HG03103 (cell line): ENCODE results near the gene MARS1.
"Not testable (repeated sequence)": the region's sequence is repeated elsewhere in the genome, so short reads cannot be mapped to it uniquely, and the experiment has no call there.

Source experiments
- ATAC-seq: cut with Tn5 transposase; IDR thresholded peaks from one replicate; pipeline ENCODE4 v1.9.1; 2021; ENCODE audit warnings: low read depth; ENCODE audit not compliant: unreplicated experiment

MARS1 gene

DNA sequence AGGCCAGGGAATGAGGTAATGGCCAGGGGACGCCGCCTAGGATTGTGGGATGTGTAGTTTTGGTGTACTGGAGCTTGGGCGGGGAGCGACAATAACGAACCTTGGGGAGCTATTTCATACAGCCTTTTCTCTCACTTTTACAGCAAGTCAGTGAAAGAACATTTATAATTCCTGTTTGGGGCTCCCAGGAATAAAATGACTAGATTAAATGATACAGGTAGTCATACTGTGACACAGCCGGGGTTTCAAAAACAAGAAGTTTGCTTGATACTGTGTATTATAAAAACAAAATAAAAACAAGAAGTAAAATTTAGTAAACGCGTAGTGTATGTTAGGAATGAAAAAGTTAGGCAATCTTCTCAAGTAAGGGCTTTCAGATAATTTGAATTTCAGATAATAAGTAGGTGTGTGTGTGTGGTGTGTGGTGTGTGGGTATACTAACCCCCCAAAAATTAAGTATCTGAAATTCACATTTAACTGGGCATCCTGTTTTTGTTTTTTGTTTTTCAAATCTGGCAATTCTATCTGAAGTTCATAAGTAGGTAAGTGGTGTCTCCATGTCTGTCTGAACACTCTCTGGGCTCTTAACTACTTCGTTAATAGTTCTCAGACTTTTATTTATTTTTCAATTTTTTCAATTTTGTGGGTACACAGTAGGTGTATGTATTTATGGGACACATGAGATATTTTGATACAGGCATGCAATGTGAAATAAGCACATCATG lies 59.6 kb downstream of the MARS1 start:
- no peak for ATAC-seq

DNA sequence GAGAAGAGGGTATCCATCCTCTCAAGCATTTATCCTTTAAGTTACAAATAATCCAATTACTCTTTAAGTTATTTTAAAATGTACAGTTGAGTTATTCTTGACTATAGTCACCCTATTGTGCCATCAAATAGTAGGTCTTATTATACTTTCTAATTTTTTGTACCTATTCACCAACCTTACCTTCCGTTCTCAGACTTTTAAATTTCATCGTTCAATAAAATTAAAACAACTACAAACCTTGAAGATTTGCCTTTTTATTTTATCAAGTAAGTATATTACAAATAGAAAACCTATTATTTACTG lies 60.1 kb downstream of the MARS1 start:
- no peak for ATAC-seq

DNA sequence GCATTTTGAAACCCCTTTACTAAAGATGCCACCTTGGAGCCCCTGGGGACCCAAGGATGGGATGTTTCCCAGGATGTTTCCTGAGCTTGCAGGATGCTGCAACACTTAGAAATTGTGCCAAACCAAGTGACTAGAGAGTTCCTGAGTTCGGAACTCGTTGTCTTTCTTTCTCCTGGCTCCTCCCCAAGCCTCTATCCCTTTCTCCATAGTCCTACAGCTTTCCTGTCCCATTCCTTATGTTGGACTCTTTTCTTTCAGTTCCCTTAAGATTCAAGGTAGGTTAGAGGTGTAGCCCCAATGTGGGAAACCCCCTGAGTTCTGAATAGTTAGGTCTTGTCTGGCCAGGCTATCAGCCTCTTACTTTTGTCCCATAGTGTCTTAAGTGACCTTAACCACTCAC lies 60.6 kb downstream of the MARS1 start:
- no peak for ATAC-seq

DNA sequence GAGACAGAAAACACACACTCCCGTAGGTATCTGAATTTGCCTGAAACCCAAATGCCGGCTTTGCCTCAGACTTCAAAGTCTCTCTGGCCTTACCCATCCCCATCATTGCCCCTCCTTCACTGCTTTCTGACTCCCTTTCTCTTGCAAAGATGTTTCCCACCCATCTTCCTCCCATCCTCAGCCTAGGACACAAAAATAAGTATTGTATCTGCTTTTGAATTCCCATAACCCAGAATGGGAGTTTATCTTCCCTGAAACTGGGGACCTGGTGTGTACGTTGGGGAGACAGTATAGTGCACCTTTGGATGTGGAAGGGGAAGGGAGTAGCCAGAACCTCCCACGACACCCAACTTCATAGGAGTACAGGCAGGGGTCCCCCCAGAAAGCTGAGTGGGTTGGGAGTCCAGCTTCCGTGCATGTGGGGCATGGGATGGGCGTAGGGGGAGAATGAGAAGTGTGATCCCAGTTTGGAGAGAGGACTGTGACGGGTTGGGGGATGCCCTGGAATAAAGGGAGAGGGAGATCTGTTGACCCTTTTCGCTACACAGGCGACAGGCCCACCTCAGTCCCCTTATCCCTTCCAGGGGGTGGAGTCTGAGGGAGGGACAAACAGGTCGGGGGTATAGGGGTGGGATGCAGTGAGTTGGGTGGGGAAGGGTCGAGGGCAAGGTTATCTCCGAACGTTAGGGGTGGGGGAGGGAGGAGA lies 61.5 kb downstream of the MARS1 start:
- ATAC-seq, result no peak

DNA sequence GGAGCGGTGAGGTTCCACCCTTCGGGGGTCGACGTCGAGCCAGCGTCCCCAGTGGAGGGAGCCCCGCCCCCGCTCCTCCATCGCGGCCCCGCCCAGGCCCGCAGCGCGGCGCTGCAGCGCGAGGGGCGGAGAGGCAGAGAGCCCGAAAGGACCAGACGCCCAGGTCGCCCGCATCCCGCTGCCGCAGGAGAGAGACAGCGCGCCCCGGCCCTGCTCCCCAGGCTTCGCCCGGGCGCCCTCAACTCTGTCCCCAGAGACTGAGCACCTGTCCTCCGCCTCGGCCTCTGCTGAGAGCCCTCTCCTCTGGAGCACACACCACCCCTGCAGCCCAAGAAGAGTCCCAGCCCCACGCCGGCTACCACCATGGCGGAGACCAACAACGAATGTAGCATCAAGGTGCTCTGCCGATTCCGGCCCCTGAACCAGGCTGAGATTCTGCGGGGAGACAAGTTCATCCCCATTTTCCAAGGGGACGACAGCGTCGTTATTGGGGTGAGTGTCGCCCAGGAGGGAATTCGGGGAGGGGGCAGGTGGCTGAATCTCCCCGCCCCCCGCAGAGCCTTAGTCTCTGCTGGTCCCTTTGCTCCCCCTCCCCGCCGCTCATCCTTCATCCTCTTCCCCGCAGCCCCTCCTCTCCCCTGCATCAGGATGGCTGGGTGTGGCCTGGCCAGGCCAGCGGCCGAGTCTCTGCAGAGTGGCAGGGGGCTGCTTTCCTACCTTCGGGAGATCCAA lies 62.2 kb downstream of the MARS1 start, which contains the start of gene KIF5A:
Gene KIF5A (plus strand): TSS at position 136 of the 732 bp plus-strand sequence. CDS start 228 bp downstream, at position 364.
- no peak for ATAC-seq

DNA sequence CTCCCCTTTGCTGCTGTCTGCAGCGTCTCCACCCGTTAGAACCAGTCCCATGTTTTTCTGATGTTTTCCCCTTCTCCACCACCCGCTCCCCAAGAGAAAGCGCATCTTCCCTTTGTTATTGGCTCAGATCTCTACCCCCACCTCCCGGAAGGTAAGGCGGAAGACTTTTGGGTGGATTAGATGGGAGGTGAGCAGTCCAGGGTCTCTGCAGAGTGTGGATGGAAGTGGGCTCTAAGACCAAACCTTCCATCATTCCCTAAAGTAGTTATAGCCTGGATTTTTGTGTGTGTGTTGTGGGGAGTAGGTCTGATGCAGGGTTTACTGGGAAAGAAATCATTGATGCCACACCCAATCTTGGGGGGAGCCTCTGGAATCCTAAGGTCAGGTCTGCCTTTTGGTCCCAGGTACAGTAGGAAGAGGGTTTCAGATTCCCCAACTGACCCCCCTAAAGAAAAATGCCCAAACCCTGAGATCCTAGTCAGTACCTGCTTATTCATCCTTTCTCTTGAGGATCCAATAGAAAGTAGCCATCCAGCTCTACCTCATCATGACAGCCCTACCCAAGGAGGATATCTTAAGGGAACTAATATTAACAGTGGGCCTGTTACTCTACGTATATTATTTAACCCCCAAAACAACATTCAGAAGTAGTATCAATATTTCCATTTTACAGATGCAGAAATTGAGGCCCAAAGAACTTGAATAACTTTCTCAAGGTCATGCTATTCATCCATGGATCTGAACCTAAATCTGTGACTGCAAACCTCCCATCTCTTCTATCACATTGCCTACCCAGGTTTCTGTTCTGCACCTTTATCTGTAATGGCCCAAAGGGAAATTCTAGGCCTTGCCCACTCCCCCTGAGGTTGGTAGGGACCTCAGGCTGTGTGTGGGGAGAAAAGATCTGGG lies 63.0 kb downstream of the MARS1 start:
- ATAC-seq, result no peak

DNA sequence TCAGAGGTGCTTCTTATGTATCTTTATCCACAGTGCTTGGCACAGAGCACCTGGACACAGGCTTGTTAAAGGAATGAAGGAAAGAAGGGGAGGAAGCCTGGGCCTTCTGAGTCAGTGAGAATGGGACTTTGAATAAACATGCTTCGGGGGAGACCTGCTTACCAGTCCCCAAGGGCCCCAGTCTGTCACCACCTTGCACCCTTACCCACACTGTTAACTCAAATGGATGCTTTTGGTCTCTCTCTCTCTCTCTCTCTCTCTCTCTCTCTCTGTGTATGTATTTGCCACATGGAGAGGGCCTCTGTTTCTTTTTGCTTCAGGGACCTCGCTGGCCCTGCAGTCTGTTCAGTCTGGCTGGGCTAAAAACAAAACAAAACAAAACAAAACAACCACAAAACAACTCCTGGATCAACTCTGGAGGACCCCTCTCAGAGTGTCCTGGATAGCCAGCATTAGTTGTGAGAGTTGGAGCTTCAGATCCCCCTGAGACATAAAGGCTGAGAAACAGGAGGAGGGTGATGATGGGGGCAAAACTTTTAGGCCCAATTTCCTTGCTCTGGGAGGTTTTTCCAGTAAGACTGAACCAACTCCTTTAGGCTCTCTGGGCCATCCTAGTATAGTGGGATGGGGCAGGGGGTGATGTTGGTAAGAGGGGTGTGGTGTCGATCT lies 63.9 kb downstream of the MARS1 start:
- ATAC-seq, result no peak

DNA sequence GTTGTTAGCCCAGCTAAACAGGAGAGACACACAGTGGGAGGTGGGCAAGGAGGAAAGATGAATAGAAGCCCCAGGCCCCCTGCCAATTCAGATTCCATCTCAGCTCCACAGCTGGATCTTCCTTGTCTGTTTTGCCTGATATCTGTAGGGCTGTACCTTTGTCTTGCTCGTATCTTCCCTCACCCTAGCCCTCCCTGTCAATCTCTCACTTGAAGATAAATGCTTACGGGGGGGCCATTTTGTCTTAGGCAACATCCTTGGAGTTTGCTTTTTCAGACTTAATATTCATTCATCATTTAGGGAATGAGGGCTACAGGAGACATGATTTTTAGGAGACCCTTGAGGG lies 64.4 kb downstream of the MARS1 start:
- no peak for ATAC-seq

DNA sequence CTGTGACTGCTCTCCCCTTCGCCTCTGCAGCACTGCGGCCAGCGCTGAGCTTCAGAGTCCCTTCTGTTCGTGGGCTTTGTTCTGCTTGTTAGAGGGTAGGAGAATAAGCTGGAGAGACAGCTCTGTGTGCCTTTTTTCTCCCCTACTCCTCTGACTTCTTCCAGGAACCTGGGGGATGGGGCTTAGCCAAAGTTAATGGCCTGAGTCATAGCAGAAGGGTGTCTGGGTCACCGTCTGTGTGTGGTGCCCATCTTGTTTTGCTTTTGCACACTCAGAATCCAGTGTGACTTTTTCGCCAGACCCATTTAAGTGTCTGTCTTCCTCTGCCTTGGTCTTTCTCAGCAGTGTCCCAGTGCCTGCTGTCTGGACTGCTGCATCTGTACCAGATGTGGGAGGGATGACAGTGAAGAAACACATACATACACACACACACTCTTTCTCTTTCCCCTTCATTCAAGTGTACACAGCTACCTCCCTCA lies 65.0 kb downstream of the MARS1 start:
- ATAC-seq, result no peak

DNA sequence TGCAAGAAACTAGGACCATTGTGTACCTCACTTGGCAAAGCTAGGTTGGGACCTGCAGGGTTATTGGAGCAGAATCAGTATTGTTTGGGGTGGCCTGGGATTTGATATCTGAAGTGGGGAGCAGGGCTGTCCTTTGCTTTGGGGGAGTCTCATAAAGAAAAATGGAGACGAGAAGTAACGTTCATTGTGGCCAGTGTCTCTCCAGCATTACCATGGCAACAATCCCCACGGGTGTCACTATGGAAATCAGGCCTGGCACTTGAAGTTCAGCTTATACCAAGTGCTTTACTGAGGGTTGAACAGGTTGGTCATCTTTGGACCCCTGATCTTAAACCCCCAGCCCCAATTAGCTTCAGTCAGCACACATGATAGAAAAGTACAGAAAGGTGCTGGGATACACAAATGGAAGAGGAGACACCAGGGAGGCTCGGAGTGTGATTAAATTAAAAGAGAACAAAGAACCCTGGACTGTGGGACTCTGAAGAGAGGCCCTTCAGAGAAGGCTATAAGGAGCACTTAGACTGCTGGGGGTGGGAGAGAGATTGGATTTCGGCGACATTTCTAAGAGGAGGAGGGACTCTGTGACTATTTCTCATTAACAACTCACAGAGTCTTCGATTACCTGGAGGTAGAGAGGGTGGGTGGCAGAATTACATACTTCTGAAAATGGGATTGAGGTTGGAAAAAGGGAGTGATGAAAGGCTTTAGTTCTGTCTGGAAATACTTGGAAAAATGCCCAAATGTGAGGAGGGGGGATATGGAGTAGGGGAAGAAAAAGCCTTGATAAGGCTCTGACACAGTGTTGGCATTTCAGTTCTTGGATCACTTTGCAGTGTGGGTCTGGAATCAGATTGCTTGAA lies 65.7 kb downstream of the MARS1 start:
- ATAC-seq, result no peak

DNA sequence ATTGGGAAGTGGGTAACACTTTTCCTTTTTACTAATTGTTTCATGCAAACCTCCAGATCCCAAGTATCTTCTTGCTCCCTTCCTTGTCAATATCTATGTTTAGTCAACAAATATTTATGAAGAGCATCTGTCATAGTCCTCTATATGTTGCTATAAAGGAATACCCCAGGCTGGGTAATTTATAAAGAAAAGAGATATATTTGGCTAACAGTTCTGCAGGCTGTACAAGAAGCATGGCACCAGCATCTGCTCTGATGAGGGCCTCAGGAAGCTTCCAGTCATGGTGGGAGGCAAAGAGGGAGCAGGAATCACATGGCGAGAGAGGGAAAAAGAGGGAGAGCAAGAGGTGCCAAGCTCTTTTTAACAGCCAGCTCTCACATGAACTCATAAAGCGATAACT lies 66.6 kb downstream of the MARS1 start:
- no peak for ATAC-seq

DNA sequence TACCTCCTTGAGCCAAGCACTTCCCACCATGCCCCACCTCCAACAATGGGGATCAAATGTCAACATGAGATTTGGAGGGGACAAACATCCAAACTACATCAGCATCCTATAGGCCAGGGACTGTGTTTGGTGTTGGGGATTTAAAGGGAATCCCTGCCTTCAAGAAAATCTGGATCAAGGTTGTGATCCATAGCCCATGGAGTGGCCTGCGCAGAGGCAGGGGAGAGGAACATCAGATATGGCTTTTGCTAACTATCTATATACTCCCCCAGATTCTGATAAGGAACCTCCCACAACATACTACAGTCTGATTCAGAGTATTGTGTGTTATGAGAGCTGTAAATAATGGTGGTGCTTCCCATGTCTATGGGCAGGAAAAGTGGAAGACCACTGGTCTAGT lies 67.0 kb downstream of the MARS1 start:
- ATAC-seq, result no peak

DNA sequence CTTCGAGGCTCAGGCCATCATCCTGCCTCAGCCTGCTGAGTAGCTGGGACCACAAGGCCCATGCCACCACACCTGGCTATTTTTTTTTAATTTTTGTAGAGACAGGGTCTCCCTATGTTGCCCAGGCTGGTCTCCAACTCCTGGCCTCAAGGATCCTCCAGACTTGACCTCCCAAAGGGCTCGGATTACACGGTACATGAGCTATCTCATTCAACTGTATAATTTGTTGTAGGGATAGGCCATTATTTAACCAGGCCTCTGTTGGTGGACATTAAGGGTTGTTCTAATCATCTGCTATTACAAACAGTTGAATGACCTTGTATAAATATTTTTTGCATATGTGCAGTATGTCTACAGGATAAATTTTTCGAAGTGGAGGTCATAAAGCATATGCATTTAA lies 71.0 kb downstream of the MARS1 start:
- no peak for ATAC-seq

DNA sequence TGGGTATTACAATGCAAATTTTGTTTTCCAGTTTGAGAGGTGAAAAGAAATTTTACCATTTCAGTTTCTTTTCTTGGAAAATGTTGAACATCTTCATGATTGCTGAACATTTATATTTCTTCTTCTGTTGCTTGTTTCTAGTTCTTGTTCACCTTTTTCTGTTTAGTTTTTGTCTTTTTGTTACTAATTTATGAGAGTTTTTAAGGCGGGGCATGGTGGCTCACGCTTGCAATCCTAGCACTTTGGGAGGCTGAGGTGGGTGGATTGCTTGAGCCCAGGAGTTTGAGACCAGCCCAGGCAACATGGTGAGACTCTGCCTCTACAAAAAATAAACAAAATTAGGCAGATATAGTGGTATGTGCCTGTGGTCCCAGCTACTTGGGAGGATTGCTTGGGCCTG lies 72.6 kb downstream of the MARS1 start:
- ATAC-seq, result no peak

DNA sequence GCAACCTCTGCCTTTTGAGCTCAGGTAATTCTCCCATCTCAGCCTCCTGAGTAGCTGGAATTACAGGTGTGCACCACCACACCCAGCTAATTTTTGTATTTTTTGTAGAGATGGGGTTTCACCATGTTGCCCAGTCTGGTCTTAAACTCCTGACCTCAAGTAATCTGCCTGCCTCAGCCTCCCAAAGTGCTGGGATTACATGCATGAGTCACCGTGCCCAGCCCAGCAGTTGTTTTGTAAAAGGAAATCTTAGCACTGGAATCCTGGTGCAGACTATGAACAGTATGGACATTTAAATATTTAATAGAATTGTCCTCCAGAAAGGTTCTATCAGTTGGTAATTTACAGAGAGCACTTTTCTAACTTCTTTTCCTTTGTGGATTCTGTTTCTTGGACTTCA lies 73.2 kb downstream of the MARS1 start:
- ATAC-seq, result not testable (repeated sequence)

DNA sequence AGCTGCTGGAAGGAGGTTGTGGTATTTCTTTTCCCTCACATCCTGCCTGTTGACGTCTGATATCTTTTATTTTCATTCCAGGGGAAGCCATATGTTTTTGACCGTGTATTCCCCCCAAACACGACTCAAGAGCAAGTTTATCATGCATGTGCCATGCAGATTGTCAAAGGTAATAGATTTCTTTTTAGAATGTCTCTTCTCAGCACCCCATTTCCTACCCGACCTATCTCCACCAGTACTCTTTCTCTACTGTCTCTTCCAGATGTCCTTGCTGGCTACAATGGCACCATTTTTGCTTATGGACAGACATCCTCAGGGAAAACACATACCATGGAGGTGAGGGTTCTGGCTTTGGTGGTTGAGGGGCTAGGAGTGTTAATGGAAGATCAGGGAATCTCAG lies 75.5 kb downstream of the MARS1 start:
- no peak for ATAC-seq

DNA sequence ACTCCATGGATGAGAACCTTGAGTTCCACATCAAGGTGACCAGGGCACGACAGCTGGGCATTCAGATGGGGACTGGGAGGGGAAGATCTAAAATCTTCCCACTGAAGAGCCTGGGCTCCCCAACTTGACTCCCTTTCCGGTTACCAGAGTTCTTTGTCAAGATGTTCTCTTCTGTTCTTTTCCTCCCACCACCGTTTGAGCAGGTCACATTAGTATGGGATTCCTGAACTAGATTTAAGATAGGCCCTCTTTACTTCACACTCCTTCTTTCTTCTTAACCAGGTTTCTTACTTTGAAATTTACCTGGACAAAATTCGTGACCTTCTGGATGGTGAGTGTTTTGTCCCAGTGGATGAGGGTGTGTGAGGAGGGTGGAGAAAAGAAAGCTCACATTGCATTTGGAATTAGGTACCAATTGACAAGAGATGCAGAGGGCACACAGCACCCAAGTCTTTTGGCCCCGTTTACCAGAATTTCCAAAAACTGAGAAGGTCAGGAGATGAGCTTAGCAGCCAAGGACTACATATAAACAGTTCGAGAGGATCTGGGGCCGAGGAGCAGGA lies 76.4 kb downstream of the MARS1 start:
- no peak for ATAC-seq
